Measurements from ENCODE around the gene FGD2.
A peak's percentile ranks its signal among the peaks of the same experiment; 100 is the strongest.
"Not testable (repeated sequence)": the region's sequence is repeated elsewhere in the genome, so short reads cannot be mapped to it uniquely, and the experiment has no call there.

FGD2 gene

DNA sequence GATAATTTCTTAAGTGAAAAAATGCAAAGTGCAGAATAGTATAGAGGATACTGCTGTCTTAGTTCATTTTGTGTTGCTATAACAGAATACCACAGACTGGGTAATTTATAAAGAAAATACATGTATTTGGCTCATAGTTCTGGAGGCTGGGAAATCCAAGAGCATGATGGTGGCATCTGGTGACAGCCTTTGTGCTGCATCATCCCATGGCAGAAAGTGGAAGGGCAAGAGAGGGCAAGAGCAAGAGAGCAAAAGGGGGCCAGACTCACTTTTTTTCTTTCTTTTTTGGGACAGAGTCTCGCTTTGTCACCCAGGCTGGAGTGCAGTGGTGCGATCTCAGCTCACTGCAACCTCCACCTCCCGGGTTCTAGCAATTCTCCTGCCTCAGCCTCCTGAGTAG lies 37.6 kb downstream of the FGD2 start:
- DNase-seq: not testable (repeated sequence)

DNA sequence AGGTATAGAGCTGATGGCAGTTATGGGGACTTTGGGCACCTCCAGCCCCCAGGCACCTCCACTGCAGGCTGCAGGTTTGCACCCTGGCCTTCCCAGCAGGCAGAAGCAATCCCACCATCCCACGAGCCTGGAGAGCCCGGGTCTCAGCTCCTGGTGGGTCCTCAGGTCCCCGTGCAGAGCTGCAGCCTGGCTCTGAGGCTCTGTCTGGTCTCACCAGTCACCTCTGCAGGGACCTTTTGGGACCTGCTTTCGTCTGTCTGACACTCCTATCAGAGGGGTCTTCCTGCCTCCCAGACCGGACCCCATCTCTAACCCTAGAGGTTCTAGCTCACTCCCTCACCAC lies 41.9 kb downstream of the FGD2 start:
- DNase-seq: no peak

DNA sequence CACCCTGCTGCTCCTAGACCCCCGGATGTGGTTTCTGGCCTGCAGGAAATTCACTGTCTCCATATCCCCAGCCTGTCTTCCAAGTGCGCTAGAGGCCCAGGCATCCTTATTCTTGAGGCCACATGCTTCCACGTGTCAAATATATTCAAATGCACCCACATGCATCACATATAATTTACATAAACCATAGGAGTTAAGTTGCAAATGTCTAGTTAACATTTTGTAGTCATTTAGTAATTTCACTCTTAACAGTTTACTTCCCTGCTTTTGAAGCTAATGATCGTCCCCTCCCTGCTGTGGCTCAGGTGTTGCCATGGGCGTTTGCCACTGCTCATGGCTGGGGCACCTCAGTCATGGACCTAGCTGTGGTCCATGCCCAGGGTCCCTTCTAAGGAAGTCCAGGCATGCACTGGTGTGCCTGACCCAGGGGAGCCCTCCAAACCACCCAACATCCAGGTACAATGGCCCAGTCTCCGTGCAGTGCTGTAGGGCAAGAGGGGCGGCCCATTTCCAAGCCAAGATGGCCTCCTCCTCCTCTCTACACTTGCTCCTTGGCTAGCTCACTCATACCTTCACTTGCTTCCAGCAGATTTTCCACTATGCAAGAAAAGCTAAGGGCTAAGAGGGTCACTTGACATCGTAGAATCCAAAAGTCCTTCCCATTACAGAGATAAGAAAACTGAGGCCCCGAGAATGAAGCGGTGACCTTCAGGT lies 42.4 kb downstream of the FGD2 start:
- DNase-seq: no peak

DNA sequence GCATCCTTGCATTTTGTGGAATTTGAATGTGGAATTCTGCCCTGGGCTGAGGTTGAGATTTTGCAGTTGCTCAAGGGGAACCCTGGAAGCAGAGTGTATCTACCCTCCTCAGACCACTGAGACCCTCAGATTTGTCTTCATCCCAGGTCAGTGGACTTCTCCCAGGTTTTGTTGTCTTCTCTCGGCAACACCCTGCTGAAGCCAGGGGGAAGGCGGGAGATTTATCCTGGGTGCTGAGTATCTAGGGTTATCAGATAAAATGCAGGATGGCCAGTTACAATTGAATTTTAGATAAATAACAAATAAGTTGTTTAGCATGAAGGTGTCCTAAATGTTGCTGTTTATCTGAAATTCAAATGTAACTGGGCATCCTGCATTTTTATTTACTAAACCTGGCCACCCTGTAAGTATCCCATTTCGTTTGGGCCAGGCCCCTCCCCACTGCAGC lies 43.0 kb downstream of the FGD2 start:
- no peak for DNase-seq

DNA sequence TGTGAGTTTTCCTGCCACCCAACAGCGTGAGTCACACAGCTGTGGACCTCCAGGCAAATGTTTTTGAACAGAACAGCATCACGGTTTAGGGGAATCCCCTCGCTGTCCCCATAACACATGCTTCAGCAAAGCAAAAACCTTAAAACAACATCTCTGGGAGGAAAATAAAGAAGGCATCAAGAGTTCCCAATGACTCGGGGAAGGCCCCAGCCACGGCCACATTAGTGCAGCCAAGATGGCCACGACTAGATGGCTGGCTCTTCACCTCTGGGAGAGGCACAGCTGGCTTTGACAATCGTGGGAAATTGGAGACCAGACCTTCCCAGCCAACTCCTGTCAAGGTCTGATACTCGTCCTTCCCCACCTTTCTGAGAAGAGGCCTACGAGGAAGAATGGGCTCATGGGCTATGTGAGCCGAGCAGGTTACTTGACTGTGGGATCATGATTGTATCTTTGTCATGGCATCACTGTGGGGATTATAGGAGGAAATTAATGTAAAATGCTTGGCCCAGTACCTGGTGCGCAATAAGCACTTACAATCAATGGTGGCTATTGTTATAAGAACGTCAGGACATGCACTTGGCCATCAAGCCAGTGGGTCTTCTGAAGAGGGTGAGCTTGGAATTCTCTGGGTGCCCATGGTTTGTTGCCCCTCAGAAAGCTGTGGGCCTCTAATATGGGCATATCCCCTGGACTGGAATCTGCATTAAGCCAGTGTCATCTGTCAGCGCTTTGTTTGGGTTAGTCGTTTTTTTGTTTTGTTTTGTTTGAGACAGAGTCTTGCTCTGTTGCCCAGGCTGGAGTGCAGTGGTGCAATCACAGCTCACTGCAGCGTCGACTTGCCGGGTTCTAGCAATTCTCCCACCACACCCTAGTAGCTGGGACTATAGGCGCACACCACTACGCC lies 43.6 kb downstream of the FGD2 start:
- DNase-seq: peak; percentile 82

DNA sequence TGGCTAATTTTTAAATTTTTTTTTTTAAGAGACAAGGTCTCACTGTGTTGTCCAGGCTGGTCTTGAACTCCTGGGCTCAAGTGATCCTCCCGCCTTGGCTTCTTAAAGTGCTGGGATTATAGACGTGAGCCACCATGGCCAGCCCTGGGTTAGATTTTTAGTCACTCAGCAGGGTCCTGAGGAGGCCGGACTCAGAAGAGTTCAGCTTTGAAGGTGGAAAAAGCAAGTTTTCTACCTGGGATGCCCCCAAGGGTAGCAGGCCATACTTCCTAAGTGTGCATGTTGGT lies 44.2 kb downstream of the FGD2 start:
- DNase-seq: no peak

DNA sequence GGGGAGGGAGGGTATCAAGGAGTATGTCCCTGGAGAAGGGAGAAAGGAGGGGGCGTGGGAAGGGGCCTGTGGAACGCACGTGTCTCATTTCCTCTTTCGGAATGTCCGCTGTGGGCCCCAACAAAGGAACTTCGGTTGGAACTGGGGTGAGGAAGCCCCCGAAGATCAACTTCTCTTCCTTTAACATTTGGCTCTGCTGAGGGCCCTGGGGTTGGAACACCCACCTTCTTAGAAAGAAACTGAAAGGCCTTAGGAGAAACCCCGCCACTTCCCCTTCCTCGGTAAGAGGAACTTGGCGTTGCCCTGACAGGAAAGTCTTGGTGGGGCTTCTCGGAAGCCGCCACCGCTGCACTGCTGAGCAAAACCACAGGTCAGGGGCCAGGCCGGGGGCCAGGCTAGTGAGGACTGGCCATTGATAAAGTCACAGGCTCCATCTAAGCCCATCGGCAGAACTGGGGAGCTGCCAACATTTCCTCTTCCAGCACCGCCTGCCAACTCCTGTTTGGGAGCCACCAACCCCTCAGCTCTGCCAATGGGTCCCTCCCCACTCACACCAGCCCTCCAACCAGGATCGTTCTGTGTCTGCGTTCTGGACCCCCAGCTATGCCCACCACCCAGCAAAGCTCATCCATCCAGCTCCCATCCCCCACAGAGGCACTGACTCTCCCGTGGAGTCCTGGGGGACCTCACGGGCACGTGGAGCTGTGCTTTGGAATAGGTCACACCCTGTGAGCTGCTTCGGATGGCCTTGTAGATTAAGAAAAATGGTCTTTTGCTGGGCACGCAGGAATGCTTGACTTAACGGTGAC lies 44.8 kb downstream of the FGD2 start:
- DNase-seq: peak; percentile 67

DNA sequence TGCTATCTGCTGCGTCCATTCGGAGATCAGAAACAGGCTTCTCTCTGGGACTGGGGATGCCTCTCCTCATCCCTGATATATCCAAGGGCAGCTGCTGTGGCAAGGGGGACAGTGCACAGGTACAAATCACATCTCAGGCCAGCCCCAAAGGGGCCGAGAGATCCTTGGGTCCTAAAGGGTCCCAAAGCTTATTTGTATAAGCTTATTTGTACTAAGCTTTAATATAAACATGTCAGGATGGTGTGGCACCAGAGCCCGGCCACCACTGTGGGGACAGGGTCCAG lies 45.3 kb downstream of the FGD2 start:
- DNase-seq: no peak

DNA sequence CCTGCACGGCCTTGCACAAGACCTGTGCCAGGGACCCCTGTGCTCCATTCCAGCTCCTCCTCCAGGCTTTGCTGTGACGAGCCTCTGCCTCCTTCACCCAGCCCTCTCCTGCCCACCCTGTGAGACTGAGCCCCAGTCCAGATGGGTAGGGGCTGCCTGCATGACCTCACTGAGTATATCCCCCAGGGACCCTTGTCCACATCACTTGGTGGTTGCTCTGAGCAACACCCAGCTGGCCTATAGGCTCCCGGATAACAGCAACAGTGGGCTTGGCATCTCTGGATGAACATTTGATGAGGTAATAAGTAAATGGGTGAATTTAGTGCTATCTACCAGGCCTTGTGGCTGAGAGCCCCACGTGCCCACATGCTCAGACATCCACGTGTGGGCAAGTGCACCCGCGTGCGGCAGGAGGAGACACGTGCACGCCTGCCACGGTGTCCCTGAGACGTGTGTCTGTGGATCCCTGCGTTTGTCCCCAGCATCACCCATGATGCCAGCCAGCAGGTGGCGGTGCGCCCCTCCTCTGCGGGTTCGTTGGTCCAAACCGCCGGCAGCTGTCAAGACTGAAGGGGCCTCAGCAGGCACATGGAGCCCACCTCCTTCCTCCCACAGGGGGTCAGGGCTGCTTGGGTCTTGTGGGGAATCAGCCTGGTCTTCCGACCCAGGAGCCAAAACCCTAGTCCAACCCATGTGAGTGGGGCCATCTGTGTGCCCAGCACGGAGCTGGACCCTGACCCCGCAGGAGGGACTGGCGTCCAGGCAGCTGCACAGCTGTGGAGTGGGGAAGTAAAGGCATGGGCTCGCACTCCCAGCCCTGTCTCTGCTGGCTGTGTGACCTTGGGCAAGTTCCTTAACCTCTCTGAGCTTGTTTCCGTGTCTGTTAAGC lies 45.9 kb downstream of the FGD2 start:
- DNase-seq: peak; percentile 90

DNA sequence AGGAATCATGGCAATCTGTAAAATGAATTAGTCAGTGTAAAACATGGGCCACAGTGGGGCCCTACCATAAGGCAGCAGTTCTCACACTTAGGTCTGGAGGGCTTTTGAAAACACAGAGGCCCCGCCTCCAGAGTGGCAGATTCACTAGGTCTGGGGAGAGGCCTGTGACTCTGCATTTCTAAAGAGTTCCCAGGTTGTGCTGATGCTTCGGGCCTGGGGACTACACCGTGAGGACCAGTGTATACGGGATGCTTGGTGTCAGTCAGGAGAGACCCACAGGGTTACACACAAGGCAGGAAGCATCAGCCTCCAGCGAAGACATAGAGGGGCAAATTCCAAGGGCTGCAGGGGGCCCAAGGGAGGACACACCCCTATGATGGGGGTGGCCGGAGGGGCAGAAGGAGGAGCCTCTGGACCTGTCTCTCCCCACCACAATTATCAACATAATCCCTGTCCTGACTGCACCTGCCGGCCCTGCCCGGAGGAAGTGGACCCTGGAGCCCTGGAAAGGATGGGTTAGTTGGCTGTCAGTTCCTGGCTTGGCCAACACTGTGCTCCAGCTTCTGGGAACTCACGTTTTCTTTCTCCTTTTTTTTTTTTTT lies 46.7 kb downstream of the FGD2 start:
- DNase-seq: no peak

DNA sequence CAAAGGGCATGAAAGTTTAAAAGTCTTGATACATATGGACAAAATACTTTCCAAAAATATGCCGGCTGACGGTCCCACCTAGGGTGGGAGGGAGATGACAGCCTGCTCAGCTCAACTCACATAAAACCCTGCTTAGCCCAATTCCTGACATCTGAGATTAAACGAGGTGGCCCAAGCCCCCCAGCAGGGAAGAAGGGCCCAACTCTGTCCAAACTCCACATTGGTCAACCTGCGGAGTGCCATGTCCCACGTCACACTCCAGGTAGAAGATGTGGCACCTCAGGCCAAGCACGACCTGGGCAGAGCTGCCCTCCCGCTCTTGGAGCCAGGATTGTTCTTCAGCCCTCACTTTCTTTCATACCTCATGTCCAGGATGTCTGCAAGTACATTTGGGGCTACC lies 48.2 kb downstream of the FGD2 start:
- no peak for DNase-seq

DNA sequence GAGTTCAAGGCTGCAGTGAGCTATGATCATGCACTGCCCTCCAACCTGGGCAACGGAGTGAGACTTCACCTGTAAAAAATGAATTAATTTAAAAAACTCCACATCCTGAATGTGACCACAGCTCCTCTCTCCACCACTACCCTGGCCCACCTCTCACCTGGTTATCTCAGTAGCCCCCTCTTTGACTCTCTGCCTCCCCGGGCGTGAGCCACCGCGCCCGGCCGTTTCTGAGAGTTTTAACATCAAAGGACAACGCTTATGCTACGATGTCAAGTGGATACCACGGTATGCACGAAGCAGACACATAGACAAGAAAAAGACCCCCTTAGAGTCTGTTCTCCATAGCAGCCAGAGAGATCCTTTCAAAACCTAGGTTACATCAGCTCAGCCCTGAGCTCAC lies 48.7 kb downstream of the FGD2 start:
- DNase-seq: no peak

DNA sequence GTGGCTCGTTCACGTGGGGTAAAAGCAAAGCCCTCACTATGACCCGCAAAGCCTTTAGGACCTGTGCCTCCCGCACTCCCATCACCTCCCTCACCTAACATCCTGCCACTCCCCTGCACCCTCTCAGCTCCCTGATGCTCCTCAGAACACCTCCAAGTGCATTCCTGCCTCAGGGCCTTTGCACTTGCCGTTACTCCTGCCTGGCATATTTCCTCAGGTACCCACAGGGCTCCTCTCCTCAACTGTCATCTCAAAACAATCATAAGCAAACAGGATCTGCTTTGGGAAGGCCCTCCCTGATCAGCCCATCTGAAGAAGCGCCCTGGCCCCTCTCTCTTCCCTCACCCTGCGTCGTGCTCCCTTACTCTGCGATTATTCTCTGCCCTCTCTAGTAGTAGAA lies 49.1 kb downstream of the FGD2 start:
- DNase-seq: no peak

DNA sequence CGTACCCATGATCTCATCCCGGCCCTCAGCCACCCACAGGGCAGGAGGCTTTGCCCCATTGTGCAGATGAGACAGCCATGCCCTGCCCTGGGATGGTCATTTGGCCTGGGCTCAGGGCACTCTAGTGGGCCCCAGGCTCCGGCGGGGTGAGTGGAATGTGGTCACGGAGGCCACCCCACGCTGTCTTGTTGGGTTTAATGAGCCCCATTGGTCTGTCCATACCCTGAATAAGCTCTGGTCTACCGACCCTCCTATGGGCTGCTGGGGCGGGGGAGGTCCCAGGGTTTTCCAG lies 50.6 kb downstream of the FGD2 start:
- DNase-seq: no peak

DNA sequence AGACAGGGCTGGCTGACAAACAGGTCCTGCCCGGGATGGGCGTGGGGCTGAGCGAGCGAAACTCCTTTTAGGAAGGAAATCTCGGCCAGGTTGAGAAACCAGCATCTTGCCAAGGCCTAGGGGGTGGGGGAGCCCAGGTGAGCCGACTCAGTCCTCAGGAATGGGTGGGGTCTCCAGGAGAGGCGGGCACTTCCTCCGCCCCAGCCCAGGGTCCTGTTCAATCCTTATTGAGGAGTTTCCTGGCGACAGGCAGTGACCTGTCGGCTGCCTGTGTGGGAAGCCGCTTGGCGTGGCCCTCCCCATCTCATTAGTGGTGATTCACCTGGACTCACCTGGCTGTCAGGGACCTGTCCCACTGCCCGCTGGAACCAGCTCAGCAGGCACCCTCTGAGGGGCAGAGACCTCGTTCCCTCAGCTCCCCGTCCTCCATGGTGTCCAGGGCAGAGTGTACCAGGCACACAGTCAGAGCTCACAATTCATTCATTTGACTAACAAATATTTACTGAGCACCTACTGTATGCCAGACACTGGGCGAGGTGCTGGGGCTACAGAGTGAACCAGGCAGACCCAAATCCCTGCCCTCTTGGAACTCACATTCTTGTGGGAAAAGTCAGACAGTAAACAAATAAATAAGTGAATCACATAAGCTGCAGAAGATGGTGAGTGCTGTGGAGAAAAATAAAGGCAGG lies 51.1 kb downstream of the FGD2 start:
- no peak for DNase-seq

DNA sequence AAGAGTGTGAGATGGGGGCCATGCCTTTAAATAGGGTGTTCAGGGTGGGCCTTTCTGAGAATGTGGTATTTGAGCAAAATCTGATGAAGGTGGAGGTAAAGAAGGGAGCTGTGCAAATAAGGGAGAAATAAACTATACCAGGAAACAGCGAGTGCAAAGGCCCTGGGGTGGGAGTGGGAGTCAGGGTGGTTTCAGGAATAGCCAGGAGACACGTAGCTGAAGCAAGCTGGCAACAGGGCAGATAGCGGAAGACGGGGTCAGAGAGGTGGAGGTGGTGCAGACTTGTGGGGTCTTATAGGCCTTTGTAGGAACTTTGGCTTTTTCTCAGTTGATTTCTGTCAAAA lies 51.6 kb downstream of the FGD2 start:
- no peak for DNase-seq

DNA sequence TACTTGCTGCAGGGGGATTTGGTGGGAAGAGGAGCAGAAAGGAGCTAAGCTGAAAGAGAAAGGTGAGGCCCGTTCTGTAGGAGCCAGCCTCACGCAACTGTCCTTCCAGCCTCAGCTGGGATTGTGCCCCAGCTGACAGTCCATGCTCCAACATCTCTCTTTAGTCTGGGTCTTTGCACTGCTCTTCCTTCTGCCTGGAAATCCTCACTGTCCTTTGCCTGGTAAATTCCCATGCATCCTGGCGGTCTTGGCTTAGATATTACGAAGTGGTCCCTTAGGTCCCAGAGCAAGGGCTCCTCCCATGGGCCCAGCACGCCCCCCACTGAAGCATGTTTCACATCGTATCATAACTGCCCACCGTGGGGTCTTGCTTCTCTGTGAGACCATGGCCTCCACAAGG lies 52.2 kb downstream of the FGD2 start:
- DNase-seq: no peak

DNA sequence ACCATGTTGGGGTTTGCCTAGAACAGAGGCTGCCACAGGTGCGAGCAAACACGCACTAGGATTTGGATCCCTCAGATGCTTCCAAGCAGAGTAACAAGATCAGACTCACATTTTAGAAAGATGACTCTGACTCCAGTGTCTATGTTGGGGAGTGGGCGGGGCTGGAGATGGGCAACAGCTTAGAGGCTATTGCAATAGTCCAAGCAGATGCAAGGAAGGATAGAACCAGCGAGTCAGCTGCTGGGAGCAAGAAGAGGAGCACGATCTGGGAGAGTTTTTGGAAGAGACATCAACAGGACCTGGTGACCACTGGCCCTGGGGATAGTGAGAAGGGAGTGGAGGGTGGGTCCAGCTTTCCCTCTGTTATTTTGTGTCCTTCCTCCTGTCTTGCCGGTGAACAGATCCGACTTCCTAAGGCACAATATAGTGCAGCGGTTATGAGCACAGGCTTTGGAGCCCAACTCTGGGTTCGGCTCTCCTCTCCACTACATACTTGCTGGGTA lies 52.7 kb downstream of the FGD2 start:
- DNase-seq: no peak

DNA sequence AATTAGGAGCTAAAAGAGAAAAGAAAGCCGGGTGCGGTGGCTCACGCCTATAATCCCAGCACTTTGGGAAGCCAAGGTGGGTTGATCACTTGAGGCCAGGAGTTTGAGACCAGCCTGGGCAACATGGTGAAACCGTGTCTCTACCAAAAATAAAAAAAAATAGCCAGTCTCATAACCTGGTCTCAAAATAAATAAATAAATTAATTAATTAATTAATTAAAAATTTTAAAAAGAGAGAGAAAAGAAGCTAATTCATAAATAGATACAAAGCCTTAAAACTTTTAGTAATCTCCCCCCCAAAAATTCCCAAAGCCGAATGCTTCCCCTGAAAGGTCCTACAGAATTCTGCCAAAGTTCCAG lies 53.5 kb downstream of the FGD2 start:
- not testable (repeated sequence) for DNase-seq

DNA sequence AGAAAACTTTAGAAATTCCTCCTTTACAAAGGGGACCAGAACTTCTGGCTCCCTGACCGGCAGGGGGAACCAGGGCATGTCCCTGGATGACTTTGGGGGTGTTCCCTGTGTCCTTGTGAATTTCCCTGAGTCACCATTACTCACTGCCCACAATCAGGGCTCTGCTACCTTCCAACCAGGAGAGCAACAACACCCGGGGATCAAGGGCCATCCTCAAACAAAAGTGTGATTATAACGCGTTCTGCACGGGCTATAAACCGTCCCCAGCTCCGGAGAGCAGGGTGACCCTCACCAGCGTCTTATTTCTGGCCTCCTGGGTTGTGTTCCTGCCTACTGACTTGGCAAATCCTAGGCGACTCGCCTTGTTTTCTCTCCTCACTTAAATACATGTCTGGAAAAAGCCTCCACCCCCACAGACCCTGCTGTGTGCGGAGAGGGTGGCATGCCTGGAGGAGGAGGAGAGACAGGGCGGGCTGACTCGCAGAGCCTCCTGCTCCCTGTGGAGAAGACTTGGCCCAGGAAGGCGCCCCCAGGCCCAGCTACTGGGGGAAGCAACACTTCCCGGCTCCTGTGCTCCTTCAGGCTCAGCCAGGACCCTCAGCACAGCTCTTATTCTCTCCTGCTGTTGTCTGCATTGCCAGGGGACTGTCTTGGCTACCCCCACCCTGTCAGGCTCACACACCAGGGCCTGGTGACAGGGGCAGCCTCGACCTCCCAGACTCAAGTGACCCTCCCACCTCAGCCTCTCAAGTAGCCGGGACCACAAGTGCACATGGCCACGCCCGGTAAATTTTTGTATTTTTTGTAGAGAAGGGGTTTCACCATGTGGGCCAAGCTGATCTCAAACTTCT lies 54.1 kb downstream of the FGD2 start:
- no peak for DNase-seq

DNA sequence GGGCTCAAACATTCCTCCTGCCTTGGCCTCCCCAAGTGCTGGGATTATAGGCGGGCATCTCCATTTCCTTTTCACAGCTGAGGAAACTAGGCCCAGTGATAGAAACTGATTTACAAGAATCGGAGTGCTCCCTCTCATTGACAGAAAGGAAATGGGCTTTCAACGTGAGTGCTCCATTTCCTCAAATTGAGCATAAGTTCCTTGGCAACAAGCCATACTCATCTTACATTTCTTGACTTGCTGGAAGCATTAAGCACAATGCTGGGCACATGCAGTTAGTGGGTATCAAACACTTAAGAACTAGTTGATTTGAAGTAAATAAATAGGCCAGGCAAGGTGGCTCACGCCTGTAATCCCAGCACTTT lies 54.7 kb downstream of the FGD2 start:
- no peak for DNase-seq
